HG03060 (cell line): ENCODE data around the gene SLC12A2.

Experiments
- ATAC-seq: cut with Tn5 transposase; IDR thresholded peaks from one replicate; pipeline ENCODE4 v1.9.1; 2021; ENCODE audit warnings: low read depth, moderate number of reproducible peaks; ENCODE audit not compliant: unreplicated experiment

SLC12A2 gene

DNA sequence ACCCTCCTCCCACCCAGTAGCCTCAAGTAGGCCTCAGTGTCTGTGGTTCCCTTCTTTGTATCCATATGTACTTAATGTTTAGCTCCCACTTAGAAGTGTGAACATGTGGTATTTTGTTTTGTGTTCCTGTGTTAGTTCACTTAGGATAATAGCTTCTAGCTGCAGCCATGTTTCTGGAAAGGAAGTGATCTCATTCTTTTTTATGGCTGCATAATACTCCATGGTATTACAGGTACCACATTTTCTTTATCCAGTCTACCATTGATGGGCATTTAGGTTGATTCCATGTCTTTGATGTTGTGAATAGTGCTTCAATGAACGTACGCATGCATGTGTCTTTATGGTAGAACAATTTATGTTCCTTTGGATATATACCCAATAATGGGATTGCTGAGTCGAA is 74.8 kb downstream of the SLC12A2 start:
- ATAC-seq: no peak

GRCh38 chr5:128163991-128164390 is 80.4 kb downstream of the SLC12A2 start:
- ATAC-seq: no peak

- ATAC-seq: no peak
Observed at GRCh38 chr5:128169401-128170017, 85.9 kb downstream of the SLC12A2 start.

DNA sequence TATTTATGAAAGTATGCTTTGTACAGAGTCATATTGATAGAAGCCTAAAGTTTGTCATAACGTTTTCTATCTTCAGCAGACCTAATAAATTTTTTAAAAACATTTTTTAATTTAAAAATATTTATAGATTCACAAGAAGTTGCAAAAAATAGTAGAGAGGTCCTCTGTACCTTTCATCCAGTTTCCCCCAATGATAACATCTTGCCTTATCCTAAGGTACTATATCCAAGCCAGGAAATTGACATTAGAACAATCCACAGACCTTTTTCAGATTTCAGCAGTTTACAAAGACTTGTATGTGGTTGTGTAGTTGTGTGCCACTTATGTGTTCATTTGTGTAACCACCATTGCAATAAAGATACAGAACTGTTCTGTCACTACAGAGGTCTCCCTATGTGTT is 88.5 kb downstream of the SLC12A2 start:
- ATAC-seq: no peak

- ATAC-seq: no peak
Observed at GRCh38 chr5:128174951-128175350, 91.4 kb downstream of the SLC12A2 start.

- no peak for ATAC-seq
Observed at GRCh38 chr5:128192368-128192767, 108.8 kb downstream of the SLC12A2 start.

DNA sequence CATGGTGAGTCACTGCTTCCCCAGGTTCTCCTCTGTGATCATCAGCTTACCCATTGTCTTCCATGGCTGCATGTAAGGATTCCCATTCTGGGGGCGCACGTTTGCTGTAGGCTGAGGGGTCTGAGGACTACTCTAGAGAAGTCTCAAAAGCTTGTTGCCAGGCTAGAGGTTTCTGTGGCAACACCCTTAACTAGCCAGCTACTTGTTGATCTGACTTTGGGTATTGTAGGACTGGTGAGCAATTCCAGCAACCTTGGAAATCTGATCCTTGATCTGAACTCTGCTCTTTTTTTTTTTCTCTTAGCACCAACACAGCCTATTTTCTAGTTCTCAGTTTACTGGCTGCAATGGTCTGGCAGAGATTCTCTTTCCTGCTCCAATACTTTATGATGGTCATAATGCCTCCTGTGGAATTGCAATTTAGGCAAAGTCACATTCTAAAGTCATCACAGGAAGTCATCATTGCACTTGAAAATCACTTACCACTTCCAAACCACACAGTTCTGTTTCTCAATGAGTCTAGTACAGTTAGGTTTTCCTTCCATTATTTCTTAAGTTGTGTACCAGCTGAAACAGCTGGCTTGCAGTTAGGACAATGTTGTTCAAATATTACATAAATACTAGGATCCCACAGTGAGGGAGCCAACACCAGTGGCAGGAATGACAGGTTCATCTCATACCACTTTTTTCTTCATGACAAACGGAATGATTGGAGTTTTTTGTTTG is 110.3 kb downstream of the SLC12A2 start:
- ATAC-seq: no peak

GRCh38 chr5:128195316-128195715 is 111.8 kb downstream of the SLC12A2 start:
- no peak for ATAC-seq

DNA sequence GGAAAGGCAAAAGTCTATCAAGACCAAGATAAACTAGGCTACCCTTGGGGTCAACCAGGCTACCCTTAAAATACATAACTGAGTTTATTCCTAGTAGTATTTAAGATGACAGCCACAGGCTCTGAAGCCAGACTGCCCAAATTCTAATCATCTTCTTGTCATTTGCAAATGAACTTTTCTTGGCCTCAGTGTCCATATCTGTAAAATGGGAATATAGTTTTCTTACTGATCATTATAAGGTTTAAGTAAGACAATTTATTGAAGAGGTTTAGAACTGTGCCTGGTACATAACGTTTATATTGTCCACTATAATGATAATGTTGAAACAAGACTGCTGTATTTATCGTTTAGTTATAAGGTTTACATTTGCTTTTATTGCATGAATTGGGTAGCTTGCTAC is 112.5 kb downstream of the SLC12A2 start:
- ATAC-seq: no peak

- ATAC-seq: no peak
Observed at GRCh38 chr5:128196791-128197190, 113.2 kb downstream of the SLC12A2 start.

DNA sequence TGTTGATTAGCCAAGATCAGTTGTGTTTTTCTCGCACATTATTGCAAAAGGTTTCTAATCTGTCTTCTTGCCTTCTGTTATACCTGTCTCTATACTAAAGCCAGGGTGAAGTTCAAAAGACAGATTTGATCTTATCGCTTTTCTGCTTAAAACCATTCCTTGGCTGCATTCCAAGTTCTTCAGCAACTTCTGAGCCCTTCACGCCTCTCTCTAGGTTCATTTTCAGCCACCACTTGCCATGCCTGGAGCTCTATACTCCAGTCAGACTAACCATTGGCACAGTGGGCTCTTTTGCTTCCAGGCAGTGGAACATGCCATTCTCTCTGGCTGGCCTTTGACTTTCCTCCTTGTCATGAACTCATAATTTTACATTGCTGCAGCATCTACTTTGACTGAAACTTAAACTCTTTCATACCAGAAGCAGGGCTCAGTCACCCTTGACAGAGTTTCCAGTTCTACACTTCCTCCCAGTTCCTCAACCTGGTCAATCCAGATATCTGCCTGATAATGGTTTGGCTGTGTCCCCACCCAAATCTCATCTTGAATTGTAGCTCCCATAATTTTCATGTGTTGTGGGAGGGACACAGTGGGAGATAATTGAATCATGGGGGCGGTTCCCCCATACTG is 114.4 kb downstream of the SLC12A2 start:
- ATAC-seq: peak; percentile 39

GRCh38 chr5:128199104-128199503 is 115.5 kb downstream of the SLC12A2 start:
- no peak for ATAC-seq

DNA sequence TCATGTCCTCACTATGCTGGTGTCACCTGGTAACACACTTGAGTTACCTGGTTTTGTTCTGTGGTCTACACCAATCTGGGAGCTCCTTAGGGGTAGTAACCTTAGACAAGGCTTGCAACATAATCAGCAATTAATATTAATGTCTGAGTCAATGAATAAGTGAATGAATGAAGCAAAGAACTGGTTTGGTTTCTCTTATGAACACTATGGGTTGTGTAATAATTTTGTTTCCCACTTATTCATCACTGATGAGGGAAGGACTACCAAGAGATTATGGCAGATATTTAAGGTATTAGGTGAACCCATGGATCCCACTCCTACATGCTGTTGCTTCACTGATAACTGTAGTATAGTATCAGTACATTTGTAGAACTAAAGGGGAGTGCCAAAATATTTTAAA is 116.0 kb downstream of the SLC12A2 start:
- no peak for ATAC-seq

GRCh38 chr5:128201065-128201926 is 117.7 kb downstream of the SLC12A2 start:
- ATAC-seq: peak; percentile 70

GRCh38 chr5:128202320-128202719 is 118.8 kb downstream of the SLC12A2 start:
- ATAC-seq: no peak

DNA sequence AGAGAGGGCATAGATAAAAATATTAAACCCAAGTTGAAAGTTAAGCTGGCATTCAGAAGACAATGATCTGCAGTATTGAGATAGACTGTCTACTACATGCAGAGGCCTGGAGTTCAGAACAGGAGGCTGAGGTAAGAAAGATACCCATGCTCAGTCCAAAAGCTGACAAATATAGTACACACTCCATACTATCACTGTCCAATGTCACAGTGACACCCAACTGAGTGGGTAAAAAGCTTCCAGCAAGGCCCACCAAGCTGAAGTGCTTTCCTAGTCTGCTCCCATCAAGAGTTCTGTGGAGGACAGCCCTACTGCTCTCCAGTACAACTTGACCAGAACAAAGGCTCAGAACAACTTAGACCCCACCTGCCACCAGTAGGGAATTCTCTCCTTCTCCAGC is 124.9 kb downstream of the SLC12A2 start:
- no peak for ATAC-seq

GRCh38 chr5:128212191-128212806 is 128.7 kb downstream of the SLC12A2 start:
- ATAC-seq: no peak

- ATAC-seq: no peak
Observed at GRCh38 chr5:128213340-128213739, 129.8 kb downstream of the SLC12A2 start.

DNA sequence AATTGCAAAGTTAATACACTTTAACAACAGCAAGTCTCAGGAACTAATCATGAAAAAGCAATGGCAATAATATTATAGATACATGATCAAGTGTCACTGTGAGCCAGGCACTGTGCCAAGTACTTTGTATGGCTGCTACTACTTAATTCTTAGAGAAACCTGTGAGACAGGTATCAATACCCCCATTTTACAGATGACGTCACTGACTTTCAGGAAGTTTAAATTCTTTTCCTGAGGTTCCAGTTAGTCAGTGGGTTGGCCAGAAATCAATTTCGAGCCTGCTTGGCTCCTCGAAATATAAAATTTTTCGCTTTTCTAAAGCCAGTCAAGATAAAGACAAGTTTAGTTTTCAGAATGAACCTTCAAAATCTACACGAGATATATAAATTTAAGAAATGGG is 130.3 kb downstream of the SLC12A2 start:
- no peak for ATAC-seq

DNA sequence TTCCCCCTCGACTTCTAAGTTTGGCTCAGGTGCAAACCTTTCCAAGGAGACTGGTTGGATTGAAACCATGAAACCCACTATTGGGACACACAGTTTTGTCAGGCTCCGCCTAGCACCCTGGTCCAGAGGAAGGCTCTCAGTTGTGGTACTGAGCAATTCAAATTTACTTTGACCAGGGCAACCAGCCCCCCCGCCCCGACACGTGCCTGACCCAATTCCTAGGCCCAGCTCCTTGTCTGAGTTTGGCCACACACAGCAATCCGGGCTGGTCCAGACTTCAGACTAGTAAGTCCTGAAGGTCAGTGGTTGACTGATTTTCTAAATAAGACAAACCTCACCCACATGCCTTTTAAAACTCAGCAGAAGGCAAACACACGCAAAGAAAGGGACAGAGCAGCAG is 132.7 kb downstream of the SLC12A2 start:
- no peak for ATAC-seq
